NCI-H526 treated with DMSO at 0.1 percent for 48 hours (cell line): ENCODE measurements around the gene DLG2.

ENCODE experiments used
- DNase-seq: peaks from one replicate; lab custom pipeline; 2025; lab: John Stamatoyannopoulos, UW

Gene DLG2

DNA sequence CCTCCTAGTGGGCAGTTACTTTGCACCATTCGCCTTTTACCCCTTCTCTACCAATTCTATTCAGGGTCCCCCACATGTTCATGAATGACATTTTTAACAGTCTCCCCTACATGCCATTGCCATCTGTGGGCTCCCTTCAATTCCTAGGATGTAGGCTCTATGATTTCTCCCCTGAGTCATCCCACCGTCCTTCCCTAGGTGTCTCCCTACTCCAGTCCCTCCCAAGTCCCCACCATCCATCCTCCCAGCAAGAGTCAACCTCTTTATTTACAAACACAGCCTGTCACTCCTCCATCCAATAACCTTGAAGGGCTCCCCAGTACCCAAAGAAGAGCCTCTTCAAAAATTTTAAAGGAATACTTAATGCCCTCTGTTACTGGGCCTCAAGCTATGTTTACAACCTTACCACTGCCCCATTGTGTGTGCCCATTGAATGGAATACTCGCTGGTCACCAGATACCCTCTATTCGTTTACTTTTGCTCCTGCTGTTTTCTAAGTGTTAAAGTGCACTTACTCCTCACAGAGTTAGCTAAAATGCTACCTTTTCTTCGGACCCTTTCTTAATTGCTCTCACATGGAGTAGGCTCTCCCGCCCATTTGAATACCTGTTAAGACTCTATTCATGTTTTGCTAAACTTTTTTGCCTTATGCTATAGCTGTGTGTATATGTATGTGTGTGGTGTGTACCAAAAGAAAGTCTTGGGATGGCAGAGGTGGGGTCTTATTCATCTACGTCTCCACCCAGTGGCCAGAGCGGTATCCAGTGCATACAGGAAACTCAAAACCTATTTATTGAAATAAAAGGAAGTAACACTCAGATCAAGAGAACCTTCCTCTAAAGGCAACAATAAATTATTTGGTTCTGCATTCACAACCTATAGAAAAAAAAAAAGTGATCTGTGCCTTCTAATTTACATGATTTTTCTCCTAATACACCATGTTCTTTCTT lies 2105.2 kb downstream of the DLG2 start:
- DNase-seq = peak; percentile 29

DNA sequence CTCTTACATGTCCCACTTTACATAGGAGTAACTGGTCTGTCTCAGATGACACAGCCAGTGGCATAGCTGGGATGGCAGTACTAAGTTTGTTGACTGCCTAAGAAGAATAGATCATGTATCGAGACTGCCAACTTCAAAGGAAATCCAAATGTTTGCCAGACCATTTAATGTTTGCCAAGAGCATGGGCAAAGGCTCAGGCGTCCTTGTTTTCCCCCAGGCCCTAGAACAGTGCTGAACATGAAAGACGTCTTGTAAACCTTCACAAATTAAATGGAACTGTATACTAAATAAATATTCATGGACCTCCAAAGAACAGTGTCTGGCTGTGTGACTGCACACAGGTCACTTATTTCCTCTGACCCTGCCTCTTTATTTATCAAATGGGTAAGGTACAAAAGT lies 2106.3 kb downstream of the DLG2 start:
- DNase-seq = no peak

DNA sequence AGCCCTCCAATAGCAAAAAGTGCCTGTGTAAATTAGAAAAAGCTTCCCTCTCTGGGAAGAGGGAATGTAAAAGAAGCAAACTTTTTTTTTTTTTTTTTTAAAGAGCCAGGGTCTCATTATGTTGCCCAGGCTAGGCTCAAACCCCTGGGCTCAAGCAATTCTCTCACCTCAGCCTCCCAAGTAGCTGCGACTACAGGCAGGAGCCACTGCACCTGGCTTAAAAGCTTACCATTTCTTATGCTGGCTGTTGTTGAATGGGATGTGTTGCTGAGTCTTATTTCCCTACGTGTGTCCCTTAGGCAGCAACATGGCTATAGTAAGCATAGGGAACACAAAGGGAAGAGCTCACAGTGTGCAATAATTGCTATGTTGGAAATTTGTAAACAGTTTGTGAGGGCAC lies 2115.5 kb downstream of the DLG2 start:
- no peak for DNase-seq

DNA sequence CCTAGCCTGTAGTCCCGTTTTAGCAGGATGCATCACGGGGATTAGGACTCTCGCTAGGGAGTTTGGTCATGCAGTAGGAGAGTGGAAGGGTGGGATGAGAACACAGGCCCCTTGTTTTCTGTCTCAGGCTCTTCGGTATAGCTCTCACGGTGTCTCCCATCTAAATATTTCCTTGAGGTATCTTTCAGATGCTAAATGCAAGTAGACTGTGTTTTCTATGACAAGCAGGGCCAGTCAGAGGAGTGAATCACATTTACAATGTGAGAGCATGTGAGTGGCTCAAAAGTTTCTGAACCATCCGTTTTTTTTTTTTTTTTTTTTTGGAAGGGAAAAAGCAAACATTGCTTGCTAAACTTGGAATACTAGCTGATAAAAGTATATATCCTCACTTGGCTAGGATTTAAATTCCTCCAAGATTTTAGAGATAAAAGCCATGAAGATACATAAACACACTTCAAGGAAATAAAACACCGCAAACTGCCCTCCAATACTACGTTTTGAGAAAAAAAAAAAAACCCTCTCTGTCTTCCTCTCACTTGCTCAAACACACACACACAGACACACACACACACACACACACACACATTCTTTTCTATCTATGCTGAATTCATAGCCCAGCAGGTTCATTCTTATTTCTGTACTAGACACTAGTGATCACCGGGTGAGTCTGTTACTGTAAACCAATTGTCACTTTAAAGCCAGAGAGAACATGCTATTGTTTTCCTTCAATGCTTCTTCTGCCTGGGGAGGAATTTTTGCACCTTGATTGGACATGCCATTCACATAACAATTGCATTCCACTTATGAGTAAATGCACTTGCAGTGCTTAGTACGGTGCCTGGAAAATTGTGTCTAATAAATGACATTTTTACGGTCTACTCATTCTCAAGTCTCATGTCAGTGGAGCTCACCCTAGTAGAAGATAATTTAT lies 2116.3 kb downstream of the DLG2 start:
- DNase-seq = no peak

DNA sequence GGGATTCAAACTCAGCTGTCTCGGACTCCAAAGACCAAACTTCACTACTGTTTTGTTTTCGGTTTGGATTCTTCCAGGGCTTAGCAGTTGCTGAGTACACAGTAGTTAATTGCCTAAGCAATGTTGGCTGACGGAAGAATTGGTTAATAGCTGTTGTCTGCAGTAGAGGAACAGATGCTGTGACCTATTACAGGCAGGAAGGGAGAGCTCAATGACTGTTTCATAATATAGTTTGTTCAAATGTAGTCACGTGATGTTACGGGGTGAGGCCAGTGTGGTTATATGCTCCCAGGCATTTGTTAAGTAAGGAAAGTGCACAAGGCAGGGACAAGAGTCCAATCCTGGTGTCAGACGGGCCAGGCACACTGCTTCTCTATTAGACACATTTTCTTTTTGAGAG lies 2118.3 kb downstream of the DLG2 start:
- DNase-seq = no peak

DNA sequence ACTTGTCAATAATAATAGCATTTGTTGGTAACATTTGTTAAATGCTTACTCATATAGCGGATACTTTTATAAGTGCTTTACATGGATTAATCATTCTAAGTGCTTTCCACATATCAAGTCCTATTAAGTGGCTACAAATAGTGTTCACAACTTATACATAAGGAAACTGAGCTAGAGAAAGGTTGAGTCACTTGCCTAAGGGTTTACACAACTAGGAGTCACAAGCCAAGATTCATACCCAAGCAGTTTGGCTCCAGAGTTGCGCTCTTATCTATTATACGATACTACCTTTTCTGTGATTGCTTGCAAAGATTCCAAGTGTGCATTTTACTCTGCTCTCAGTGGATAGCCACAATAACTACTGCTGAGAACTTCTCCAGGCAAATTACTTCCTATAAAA lies 2125.1 kb downstream of the DLG2 start:
- no peak for DNase-seq

DNA sequence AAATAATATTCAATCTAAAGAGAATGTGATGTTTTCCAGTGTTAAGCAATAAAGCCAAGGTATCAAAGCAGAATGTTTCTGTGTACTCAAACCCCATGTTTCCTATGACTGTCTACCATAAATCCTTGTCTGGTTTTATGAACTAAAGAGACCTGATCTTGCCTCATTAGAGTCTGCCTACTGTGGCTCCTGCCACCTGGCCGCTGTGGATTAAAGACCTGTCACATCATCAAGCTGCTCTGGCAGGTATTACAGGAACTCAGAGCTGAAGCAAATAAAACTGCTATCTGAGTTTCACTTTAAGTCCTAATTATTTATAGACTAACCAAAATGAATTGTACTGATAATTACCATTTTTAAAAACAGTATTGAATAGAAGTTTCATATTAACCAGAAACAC lies 2133.2 kb downstream of the DLG2 start:
- DNase-seq = no peak

DNA sequence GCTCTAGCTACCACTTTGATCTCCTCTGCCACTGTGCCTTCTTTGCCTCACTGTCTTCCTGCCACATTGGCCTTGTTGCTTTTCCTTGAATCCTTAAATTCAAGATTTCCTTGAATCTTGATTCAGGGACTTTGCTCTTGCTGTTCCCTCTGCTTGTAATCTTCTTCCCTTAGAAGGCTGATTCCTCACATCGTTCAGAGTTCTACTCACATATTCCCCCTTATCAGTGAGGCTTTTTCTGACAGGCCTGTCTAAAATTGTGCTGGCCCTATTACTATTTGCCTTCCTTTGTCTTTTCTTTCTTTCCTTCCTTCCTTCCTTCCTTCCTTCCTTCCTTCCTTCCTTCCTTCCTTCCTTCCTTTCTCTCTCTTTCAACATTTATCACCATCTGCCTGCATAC lies 2134.1 kb downstream of the DLG2 start:
- DNase-seq = no peak

DNA sequence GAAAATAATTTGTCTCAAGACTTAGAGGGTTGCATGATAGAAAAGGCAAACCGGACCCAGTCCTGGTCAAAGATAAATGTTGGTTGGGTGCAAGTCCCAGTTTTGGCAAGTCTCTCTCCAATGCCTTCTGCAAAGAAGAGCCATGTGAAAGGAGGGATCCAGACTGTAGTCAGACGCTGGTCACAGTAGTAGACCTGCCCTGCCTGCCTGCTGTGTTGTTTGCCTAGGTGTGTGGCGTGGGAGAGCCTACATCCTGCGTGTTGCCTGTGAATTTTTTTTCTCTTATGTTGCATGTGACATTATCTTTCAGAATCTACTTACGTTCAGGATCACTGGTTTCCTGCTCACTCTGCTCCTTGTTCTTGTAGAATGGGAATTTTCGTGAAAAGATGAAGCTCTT lies 2143.3 kb downstream of the DLG2 start:
- DNase-seq = no peak

DNA sequence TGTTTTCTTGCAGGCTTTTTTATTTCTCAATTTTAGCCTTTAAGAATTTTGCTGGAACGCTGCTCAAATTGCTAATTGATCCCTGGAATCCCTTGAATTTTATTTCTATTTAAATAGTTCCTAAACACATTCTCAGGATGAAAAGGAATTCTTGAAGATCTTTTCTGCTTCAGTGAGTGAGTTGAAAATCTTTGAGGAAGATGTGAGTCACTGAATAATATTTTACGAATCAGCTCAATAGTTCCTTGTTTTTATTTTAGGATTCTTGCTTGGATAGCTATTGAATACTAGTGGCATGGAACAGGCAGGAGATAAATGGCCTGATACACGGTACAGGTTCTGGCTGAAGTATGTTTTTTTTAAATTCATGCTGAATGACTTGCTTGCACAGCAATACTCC lies 2146.3 kb downstream of the DLG2 start:
- no peak for DNase-seq

DNA sequence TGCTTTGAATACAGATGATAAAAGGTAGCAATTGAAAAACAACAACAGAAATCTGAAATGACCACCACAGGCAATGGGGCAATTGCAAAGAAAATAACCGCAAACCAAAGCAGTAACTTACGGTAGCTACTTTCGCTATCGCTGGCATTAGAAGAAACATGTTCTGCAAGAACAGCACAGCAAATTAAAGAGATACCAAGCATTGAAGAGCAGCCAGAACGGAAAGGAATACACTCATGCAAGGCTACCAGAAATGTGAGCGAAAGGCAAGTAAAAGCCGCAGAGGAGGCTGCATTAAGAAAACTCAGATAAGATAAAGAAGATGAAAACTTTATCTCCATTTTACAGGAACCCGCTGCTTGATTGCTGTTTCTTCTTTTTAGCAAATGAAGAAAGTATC lies 2146.9 kb downstream of the DLG2 start:
- no peak for DNase-seq

DNA sequence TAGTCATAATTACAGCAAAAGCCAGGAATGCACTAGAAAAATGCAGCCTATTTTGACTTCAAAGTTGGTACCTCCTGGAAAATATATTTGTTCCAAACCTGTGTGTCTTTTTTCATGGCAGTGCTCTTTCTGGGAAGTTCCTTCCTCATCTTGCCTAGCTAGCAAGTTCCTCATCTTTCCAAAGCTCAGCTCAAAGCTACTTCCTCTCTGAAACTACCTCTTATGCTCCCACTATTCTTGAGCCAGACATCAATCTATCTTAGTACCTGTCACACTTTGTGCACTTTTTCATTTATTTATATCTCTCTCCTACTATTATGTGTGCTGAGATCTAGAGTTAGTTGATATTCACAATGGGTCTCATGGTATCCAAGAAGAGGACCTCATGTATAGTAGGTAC lies 2149.4 kb downstream of the DLG2 start:
- DNase-seq = no peak

DNA sequence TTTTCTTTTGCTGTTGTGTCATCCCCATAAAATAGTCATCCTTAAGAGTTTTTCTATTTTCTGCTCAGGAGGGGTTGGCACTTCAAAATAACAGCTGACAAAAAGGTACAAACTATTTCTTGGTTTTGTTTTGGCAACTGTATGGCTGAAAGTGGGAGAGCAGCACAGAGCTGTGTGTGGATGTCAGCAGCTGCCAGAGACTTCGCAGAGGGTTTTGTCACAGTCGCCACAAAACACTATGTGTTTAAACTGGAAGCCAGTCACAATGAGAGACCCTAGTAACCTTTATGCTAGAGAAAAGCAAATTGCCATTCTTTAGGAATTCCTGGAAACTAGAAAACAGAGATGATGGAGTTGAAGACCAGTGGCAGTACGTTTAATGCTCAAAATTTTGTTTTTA lies 2151.4 kb downstream of the DLG2 start:
- no peak for DNase-seq

DNA sequence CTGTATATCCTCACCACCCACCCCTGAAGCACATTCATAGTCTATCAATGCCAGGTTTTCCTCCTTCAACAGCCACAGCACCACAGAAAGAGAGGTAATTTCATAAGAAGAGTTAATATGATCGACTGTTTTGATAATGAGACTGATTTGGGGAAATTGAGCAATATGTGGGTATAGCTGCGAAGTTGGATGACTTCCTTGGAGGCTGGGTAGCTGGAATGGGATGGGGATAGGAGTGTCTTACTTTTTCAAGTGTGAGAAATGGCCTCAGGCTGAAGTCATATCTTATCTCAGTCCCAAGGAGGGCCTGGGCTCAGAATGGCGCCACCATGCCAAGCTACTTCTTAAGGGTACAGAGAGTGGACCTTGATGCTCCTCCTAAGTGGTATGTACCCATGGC lies 2153.4 kb downstream of the DLG2 start:
- DNase-seq = no peak

DNA sequence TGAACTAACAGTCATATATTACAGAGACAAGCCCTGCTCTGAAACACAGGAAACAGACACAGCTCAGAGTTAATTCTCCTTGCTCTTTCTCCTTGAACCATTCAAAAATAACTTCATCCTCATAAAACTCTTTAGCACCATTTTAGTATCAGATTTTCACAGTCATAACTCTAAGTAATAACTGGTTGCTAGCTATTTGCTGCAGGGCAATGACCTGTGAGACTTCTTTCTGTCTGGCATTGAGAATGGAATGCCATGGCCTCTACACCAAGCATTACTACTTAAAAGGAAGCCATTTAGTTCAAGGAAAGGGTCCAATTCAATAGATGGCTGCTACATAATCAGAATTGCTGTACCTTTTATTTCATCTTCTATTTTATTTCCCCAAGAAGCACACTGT lies 2154.3 kb downstream of the DLG2 start:
- no peak for DNase-seq

DNA sequence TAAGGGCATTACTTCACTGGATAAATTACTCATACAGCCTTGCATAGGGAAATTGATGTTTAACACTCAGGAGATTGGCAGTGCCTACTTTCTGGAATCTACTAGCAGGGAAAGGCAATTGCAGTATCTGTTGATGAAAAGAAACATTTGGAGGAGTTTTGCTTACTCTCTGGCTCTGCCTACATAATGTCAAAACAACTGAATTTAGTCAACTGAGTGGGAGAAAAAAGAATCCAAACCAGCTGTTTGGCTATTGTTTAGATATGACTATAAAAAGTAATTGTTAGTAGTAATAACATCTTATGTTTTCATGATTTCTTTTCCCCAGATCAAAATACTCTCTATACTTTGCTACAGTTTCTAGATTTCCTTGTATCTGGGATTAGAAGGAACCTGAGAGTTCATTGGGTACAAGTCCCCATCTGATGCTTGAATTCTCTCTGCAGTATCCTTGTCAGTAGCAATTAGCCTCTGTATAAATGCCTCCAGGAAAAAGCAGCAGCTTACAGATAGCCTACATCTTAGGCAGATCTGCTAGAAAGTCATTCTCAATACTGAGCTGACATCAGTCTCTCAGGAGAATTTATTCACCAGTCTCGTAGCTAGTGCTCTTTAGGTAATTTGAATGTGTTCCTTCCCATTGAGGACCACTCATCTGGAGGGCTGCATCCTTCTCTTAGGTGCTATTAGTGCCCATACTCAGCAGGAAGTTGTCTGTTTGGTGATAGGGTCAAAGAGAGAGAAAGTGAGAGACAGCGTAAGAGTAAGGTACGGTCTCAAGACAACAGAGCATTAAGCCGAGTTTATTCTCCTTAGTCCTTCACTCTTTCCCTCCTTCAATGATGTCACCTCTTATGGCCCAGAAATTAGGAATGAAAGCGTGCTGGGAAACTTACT lies 2155.1 kb downstream of the DLG2 start:
- no peak for DNase-seq

DNA sequence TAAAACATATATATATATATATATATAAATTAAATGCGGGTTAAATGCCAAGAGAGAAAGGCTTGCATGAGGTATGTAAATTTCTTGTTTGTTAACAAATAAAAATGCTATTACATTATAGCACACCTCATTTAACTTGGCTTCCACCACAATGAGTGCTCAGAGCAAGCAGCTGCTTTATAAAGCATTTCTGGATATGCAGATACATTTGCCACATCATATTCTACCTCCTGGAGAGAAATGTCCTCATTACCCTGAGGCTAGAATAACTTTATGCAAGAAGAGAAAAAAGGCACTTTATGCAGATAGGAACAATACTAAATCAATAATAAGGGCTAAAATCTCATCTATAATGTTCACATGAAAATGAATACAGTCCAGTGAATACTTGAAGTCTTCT lies 2159.3 kb downstream of the DLG2 start:
- DNase-seq = no peak

DNA sequence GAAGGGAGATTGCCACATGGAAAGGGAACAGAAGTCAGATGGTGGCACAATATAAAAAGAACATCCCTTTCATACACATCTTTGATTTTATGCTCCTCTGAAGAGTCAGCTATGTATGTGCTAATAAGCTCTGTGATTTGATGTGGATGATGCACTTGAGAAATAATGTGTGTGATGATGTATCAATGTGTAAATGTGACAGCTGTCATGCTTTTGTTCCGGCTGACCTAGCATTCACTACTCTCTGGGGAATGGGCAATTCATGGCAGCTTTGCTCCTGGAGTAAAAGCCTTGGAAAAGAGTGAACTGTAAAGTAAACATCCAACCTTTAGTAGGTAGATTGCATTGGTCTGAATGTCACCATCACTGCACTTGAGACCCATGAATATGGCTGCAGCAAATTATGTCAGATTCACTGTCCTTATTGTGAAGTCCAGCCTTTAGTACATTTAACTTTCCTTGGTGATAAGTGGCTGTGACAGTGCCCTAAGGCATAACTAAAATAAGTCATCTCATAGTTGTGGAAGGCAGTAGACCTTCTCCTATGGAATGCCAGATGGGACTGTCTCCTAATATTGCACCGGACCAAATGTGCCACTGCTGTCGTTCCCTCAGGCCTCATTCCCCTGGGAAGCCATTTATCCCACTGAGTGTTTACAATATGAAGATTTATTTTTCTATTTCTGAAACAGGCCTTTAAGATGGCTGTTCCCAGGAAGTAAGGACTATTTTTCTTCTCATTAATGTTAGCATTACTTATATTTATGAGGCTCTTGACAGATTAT lies 2162.8 kb downstream of the DLG2 start:
- DNase-seq = no peak

DNA sequence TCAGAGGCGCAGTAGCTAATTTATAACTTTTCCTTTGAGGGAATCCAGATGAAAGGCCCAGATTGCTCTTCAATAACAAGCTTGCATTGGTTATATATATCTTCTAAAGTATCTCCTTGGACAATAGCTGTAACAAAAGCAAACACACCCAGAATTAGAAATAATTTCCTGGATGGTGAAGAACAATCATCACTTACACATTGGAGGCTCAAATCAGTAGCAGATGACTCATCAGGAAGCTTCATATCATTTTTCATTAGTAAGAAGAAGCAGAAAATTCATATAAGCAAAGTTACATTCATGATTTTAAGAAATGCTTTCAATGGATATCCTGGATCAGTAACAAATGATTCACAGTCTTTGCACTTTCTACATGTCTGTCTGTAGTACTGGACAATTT lies 2167.3 kb downstream of the DLG2 start:
- no peak for DNase-seq

DNA sequence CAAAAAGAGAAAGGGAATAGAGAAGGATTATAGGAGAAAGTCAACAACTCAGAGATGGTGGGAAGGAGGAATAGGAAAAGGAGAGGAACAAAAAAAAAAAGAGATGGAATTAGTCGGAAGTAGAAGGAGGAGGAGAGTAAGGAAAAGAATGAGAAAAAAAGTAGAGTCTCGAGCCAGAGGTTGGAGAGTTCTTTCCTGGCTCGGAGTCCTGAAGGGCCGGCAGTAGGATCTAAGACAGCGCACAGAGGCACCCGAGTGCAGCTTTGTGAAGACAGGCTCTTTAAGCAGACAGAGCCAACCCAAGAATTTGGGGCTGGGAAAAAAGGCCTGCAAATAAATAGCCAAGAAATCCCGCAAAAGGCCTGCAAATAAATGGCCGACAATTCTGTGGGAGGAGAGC lies 2170.6 kb downstream of the DLG2 start:
- no peak for DNase-seq

DNA sequence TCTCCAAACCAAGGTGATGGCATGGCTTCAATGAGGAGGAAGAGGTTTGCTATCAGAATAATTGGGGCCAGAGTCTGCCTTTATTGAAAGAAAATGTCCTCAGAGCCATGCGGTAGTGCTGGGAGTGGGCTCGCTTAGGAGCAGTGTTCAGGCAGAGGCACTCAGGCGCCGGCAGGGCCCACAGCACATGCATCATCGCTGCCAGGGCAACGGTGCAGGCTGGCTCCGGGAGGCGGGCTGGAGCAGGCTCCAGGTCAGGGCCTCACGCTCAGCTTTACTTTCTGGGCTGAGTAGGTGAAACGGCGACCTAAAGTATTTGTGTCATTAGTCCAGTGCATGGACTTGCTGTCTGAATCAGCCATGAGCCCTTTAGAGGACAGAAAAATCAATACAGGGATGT lies 2171.1 kb downstream of the DLG2 start:
- DNase-seq = no peak
